HG02981 (cell line): ENCODE data around the gene NMT2.

Source experiments
- ATAC-seq: cut with Tn5 transposase; IDR thresholded peaks from one replicate; pipeline ENCODE4 v1.9.1; 2021; ENCODE audit warnings: mild to moderate bottlenecking, moderate library complexity; ENCODE audit not compliant: unreplicated experiment

The NMT2 gene

DNA sequence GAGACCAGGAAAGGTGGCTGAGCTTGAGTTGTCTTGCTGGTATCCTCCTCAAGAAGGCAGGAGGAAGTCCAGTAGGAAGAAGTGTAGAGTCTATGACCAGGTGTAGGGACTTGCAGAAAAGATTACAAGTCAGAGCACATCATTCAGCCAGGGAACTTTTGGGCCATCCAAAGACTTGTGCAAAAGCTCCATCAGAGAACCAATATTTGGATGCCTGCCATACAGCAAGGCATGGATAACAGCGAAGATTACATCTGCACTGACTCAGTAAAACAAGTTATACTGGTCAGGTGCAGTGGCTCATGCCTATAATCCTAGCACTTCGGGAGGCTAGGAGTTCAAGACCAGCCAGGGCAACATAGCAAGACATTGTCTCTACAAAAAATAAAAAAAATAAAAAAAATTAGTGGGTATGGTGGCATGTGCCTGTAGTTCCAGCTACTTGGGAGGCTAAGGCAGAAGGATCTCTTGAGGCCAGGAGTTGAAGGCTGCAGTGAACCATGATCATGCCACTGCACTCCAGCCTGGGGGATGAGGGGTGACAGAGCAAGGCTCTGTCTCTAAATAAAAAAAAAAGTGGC, 13.2 kb upstream of the NMT2 start:
- no peak for ATAC-seq

DNA sequence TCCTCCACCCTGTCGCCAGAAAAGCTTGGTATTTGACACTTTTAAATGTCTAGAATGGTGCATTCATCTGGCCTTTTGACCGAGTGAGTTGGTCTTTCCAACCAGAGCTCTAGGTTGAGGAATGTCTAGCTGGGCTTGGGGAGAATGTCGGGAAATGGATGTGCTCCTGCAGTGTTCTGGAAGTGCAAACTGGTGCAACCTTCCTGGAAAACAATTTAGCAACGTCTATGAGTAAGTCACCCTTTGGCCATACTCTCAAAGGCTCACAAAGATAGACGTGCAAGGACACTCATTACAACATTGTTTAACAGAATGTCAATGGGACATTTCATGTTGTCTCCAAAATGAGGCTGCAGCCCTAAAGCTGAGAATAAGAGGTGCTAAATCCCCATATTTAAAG, 12.2 kb upstream of the NMT2 start:
- ATAC-seq, result no peak

DNA sequence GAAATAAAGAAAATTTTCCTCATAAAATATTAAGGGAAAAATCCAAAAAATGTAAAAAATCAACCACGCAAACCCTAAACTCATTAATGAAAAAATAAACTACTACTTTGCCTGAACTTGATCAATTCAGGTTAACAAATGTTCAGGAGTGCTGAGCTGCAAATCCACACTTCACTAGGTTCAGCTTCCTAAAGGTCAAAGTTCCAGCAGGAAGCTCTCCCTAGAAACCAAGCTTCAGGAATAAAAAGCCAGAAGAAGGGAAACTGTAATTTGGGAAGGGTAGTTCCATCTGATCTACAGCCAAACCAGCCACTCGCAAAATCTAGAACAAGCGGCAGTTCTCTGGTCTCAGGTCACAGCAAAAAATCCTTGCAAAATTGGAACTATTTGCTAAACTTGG, 7.8 kb upstream of the NMT2 start:
- ATAC-seq, result no peak

DNA sequence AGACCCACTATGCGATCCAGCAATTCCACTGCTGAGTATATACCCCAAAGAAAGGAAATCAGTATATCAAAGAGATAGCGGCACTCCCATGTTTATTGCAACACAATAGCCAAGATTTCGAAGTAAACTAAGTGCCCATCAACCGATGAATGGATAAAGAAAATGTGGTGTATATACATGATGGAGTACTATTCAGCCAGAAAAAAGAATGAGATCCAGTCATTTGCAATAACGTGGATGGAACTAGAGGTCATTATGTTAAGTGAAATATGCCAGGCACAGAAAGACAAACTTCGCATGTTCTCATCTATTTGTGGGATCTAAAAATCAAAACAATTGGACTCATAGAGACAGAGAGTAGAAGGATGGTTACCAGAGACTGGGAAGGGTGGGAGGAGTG, 7.1 kb upstream of the NMT2 start:
- ATAC-seq, result no peak

DNA sequence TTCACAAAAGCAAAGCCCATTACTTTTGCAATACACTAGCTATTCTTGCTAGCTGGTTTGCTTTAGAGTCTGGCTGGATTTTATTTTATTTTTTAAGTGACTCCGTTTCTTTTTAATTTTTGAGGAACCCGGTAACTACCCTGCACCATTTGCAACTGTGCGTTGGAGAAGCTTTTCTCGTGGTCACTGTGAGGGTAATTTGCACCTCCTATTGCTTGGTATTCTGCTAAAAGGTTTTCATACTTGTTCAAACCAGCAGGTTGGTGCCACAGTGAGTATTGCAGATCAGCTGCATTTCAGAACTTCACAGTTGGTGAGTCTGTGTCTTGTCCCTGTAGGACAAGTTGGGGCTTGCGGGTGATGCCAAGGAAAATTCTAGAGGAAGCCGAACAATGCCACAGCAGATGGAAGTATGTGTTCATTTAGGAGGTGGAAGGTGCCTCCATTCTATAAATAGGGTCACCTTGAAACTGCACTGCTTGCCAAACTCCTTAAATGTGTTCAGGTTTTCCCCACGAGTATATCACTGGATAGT, 3.9 kb upstream of the NMT2 start:
- ATAC-seq, result no peak

DNA sequence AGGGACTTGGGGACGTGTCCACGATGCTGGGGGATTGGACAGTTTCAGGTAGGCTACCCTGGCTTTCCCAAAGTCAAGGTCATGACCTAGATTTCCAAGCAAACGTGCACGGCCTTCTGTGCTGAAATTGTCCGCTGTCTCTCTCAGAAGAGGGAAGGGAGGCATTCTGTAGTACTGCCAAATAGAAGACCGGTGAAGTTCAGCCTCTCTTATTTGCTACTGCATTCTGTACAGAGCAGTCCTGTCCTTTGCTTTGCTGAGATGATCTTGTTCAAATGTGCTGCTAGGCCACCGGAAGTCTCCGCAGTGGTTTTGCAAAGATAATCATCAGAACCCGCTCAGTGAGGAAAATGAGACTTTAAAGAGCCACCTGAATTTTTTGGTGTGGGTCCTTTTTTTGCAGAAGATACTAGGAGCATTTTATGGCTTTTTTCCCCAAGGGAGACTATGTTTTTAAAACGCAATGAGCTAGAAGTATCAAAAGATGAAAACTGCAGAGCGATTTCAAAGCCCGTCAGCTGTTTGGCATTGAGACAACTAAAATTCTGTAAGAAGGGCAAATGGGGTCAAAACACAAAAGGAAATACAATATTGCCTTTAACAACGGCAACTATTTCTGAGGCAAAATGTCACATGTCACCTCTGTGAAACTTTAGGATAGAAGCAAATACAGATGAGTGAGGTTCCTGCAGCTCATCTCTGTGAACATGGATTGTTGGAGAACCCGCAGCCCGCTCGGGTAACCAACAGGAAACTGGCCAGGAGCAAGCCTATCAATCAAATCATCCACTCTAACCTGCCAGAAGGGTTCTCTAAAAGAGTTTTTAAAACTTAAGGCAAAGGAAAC, 1.3 kb upstream of the NMT2 start:
- ATAC-seq, result no peak

DNA sequence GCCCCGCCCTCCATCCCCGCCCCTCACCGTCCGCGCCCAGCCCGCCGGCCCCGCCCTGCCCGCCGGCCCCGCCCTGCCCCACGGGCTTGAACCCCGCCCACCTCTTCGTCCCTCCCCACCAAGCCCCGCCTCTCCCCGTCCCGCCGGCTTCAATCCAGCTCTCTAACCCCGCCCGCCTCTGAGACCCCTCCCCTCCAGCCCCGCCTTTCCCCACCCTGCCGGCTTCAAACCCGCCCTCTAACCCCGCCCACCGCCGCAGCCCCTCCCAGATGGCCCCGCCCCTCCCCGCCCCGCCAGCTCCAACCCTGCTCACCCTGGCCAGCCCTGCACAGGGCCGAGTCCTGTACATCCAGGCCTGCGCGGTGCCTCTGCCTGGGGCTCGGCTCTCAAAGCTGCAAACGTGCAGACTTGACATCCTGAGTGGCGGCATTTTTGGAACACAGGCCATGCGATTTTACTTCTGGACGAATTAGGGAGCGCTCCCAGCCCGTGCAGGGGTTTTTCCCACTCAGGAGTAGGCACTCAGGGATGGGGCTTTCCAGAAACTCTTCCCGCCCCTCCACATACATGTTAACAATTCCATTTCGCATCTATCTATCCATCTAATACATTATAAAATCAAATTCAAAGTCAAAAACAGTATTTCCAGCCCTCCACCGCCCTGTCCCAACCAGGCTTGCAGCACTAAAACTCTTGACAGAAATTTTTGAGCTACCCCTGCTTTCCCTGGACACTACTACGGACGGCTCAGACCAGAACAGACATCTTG, 477 bp upstream of the NMT2 start:
- ATAC-seq, result peak; percentile 44

DNA sequence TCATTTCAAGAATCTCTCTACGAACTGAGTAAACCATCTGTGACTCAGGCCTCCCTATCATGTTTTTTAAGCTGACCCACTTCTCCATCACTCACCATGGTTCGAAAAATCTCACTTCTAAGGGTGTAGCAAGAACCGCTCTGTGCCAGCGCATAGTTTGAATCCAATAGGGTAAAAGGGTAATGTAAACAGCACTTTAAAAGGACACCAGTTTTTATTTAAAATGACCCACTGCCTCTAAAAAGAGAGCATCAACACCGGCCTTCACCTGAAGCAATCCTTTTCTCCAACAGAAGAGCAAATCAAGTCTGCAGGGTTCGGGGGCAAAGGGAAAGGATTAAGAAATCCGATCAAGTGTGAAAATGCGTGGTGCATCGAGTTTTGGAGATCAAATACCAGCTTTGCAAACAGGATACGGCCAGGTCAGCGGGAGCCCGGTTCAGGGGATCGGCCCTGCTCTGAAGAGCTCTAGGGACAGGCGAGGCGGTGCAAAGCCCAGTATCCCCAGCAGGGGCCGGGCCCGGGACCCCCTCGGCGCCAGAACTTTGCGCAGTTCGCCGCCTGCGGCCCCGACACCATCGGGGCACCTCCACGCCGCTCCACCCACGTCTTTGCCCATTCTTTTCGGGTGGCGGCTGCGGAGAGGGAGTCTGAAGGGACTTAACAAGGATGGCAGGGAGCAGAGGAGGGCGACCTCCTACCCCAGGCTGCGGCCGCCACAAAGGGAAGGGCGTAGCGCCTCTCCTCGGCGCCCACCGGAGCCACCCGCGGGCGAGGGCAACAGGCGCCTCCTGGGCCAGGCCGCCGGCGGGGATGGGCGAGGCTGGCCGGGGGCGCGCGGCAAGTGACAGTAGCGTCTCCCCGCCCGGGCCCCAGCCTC, 842 bp downstream of the NMT2 start:
- ATAC-seq, result peak; percentile 37

DNA sequence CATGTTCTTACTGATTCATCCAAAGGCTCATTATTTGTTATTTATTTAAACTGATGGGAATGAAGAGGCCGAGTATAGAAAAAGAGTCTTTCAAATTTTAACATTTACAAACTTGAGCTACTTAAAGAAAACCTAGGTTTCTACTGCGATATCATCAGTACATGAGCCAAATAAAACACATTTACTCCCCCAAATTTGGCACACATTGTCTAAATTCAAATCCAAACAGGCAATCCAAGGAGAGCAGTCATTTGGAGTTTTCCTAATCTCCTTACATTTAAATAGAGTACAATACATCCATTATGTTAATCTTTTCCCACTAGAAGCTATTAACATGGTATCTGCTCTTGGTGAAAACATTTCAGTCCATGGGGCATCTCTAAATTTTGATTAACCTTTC, 2.2 kb downstream of the NMT2 start:
- ATAC-seq, result no peak

DNA sequence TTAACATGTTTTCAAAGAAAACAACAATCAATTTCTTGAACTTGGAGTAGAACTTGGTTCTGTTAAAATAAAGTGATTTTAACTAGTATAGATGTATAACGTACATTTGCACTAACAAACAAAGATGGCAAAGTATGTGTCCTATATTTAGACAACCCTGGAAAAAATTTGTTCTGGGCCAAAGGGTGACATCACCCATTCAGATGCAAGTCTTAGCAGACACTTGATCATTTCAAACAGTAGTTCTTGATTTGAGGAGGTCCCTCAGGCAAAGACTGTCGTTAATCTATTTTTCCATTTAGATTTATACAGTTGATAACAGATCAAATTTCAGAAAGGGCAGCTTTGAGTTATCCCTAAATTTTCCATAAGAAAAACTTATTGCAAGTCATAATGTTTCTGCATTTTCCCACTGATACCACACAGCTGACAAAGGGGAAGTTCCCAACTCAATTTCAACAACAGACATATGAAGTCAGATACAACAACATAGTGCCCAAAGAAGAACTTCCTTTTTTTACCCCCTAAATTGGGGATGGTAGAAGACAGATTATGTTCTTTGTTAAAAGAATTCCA, 5.2 kb downstream of the NMT2 start:
- ATAC-seq, result no peak

DNA sequence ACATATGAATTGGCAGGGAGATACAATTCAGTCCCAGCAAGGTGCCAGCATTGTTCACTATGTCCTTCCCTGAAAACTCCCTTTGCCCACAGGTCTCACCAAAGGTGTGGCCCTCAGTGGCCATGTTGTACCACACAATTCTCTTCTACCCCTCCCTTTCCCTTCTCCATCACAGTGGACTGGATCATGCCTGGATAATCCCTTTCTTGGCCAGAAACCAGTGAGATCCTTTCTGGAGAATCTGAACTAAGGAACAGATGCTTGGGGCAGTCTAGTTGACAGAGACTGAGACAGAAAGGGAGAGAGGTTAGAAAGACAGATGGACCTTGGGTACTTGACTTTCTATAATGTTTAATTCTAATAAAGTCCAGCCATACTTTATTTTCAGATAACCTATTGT, 9.5 kb downstream of the NMT2 start:
- no peak for ATAC-seq

DNA sequence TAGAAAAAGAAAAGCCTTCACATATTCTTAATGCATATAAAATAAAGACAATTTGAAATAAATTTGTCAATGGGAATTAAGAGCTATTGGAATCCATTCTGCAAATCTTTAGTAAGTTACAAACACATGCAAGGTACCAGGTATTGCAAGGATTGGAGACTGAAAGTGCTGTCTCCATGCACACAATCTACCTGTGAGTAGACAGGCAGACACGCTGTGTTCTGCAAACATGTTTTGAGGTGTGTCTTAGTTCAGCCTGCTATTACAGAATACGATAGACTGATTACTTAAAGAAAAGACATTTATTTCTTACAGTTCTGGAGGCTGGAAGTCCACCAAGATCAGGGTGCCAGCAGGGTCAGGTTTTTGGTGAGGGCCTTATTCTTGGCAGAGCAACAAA, 10.0 kb downstream of the NMT2 start:
- ATAC-seq, result no peak

DNA sequence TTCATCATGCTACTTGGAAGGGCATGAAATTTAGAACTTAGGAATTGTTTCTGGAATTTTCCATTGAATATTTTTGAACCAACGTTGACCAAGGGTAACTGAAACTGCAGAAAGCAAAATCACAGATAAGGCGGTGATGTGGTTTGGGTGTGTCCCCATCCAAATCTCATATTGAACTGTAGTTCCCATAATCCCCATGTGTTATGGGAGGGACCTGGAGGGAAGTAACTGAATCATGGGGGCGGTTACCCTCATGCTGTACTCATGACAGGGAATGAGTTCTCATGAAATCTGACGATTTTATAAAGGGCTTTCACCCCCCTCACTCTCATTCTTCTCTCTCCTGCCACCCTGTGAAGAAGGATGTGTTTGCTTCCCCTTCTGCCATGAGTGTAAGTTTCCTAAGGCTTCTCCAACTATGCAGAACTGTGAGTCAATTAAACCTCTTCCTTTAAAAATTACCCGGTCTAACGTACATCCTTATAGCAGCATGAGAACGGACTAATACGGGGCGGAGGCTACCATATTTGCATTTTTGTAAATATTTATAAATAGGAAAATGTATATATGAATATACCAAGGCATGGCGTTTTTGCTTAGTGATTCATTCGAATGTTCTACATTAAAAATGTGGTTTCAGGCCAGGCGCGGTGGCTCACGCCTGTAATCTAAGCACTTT, 12.4 kb downstream of the NMT2 start:
- no peak for ATAC-seq

DNA sequence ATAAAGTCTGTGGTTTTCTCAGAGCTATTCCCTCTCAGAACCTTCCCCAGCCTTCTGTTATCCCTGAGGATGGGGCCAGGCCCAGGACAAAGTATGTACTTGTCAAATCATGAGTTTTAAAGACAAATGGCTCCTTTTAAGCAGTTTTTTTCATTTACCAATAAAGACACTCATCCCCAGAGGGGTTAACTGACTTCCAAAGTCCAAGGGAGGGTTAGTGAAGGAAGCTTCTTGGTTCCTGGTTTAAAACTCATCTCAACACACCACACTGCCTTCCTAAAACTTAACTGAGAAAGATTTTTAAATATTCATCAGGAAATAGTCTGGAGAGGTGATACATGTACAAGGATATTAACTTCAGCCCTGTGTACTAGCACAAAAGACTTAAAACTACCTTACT, 15.9 kb downstream of the NMT2 start:
- ATAC-seq, result no peak

DNA sequence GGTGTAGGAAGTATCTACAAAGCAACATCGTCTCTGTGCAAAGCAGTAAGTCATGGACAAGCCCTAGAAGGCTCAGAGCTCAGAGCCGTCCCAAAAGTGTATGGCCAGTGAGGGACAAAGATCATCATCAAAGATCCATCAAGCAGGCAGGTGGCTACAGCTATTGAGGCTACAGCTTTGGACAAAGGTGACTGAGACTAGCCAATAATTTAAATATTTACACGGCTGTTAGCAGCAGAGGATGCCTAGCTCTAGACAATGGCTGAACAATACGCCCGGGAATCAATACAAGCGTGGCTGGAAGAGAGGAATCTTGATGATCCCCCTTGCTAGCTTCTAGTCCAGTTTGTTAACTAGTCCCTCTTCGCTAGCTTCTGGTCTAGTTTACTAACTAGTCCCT, 17.9 kb downstream of the NMT2 start:
- no peak for ATAC-seq

DNA sequence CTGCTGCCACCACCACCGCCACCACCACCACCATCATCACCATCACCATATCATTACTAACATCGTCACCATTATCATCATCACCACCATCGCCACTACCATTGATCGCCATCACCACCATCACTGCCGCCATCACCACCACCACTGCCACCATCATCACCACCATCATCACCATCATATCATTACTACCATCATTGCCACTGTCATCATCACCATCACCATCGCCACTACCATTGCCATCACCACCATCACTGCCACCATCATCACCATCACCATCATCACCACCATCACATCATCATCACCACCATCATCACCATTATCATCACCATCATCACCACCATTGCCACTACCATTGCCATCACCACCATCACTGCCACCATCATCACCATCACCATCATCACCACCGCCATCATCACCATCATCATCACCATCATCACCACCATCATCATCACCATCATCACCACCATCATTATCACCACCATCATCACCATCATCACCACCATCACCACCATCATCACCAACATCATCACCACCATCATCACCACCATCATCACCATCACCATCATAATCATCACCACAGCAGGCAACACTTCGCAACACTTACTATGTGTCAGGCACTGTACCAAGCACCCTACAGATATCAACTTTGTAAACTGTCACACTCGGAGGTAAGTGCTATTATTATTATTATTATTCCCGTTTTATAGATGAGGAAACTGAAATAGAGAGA, 19.3 kb downstream of the NMT2 start:
- ATAC-seq, result no peak

DNA sequence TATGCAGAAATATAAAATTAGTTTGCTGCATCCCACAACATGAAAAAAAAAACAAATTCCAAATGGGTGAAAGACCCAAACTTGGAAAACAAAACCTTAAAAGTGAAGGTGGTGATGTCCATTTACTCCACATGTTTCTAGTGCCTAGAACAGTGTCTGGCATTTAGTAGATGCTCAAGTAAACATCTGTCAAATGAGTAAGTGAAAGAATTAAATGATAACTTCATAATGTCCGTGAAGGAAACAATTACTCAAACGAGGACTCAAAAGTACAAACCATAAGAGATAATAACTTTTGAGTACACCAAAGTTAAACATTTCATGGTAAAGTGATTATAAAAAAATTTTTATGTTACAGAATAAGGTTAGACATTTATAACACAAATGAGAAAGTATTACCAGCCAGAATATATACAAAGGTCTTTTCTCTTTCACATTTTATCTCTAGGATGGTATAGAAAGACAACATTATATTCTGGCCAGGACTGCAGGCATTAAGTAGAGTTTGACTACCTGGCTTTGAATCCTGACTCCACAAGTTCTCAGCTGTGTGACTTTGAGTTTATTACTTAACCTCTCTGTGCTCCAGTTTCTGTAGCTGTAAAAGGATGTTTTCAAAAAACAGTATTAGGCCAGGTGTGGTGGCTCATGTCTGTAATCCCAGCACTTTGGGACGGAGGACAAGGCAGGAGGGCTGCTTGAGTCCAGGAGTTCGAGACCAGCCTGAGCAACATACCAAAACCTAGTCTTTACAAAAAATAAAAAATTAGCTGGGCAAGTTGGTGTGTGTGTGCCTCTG, 20.7 kb downstream of the NMT2 start:
- no peak for ATAC-seq

DNA sequence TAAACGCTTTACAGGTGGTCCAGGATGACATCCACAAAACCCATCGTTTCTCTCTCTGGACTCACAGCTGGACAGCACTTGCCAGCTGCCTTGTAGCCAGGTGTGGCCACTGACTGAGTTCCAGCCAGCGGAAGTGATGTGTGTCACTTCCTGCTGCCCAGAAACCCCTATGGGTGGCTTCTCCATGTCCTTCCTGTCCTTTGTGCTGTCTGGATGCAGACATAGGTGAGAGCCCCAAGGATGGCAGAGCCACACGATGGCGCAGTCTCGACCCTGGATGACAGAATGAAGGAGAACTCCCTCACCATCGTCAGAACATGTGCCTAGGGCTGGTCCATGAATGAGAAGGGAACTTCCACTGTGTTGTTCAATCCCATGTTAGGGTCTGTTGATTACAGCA, 22.1 kb downstream of the NMT2 start:
- ATAC-seq, result no peak
